HCT116 (cell line): ENCODE measurements around the gene AOPEP. TPM values are rescaled to one million over a fixed set of nuclear protein-coding genes. Genes with fewer than 3 reads are reported as not detected.

Experiments used
- ATAC-seq: fragments of 200-7000 bp; cut with Tn5 transposase; 2 replicates; pipeline ENCODE4 v1.9.1; 2020; ENCODE audit warnings: mild to moderate bottlenecking, moderate library complexity
- BruUV-seq: library from RNA; stranded (reverse); fragments of 400-500 nt; replicated peaks from 2 replicates; lab custom pipeline; 2021; lab: Mats Ljungman, UMichigan
- CTCF ChIA-PET: fragments of 300-600 bp; sonication (Branson Sonifier 250); formaldehyde crosslinking; loops from one replicate; lab custom pipeline; 2021; ENCODE audit warnings: antibody characterized with exemption; lab: Charles Lee
- POLR2A ChIA-PET: fragments of 300-600, 350-600 bp; sonication (Branson Sonifier 250); formaldehyde crosslinking; loops from one replicate; lab custom pipeline; 2021; ENCODE audit warnings: antibody characterized with exemption; lab: Charles Lee
- RAD21 ChIA-PET, 2 experiments: fragments of 300-600 bp; sonication (Branson Sonifier 250); formaldehyde crosslinking; loops; one replicate each; lab custom pipeline; 2023; ENCODE audit warnings: low total read pairs in 2 of 2; ENCODE audit not compliant: uncharacterized antibody in 2 of 2, unreplicated experiment in 2 of 2, low non-redundant PET in 1 of 2; lab: Charles Lee
- DNase-seq: peaks from one replicate; pipeline ENCODE4 v3.0.0-alpha.2; 2010; ENCODE audit warnings: low read depth, low spot score
- H2AFZ ChIP-seq: fragments of 200-600 bp; shearing (Covaris generic), sonication (generic); 2 replicates; pipeline ENCODE4 v1.6.1; 2017; ENCODE audit warnings: low read depth, mixed run types, mixed read lengths, antibody characterized with exemption, low read length; ENCODE audit not compliant: poor library complexity, severe bottlenecking
- H3K27ac ChIP-seq: 2 replicates; pipeline ENCODE4 v1.5.1; 2012; ENCODE audit warnings: low read depth, low read length
- H3K27me3 ChIP-seq: fragments of 200-600 bp; sonication (generic); 2 replicates; pipeline ENCODE4 v1.6.1; 2016; ENCODE audit warnings: mixed run types, low read length, mixed read lengths; ENCODE audit not compliant: insufficient read depth
- H3K36me3 ChIP-seq, 2 experiments: fragments of 200-500 bp in 1 of 2; fragments of 200-600 bp in 1 of 2; sonication (Bioruptor generic) in 1 of 2; sonication (generic) in 1 of 2; 2 replicates each; pipeline versions ENCODE4 v1.5.1 to v1.6.1; 2014 to 2016; ENCODE audit warnings: low read length in 2 of 2, inconsistent platforms in 1 of 2, mixed read lengths in 1 of 2, mixed run types in 1 of 2; ENCODE audit not compliant: insufficient read depth in 2 of 2, control insufficient read depth in 1 of 2
- H3K4me1 ChIP-seq, 2 experiments: fragments of 200-600 bp in 1 of 2; sonication (generic) in 1 of 2; 2 replicates each; pipeline versions ENCODE4 v1.5.1 to v1.6.1; 2012 to 2017; ENCODE audit warnings: low read length in 2 of 2, inconsistent platforms in 1 of 2, mild to moderate bottlenecking in 1 of 2, mixed read lengths in 1 of 2, mixed run types in 1 of 2, moderate library complexity in 1 of 2; ENCODE audit not compliant: insufficient read depth in 2 of 2, control insufficient read depth in 1 of 2
- H3K4me2 ChIP-seq: fragments of 200-600 bp; sonication (generic); 2 replicates; pipeline ENCODE4 v1.6.1; 2017; ENCODE audit warnings: mixed run types, low read length, mixed read lengths
- H3K4me3 ChIP-seq, 2 experiments: fragments of 200-600 bp in 1 of 2; sonication (generic) in 1 of 2; replicated peaks in 1 of 2; 2 replicates each; pipeline ENCODE4 v1.5.1; 2011 to 2016; ENCODE audit warnings: low read length in 2 of 2, control low read depth in 1 of 2, low read depth in 1 of 2, mild to moderate bottlenecking in 1 of 2, mixed read lengths in 1 of 2, mixed run types in 1 of 2
- H3K79me2 ChIP-seq: fragments of 200-600 bp; sonication (generic); 2 replicates; pipeline ENCODE4 v1.6.1; 2017; ENCODE audit warnings: mild to moderate bottlenecking, mixed run types, low read length, moderate library complexity, mixed read lengths; ENCODE audit not compliant: insufficient read depth
- H3K9ac ChIP-seq: fragments of 200-600 bp; sonication (generic); 2 replicates; pipeline ENCODE4 v1.6.1; 2016; ENCODE audit warnings: low read length, mixed read lengths
- H3K9me2 ChIP-seq: fragments of 200-600 bp; sonication (generic), shearing (Covaris generic); 2 replicates; pipeline ENCODE4 v1.6.1; 2017; ENCODE audit warnings: mixed run types, mild to moderate bottlenecking, moderate library complexity; ENCODE audit not compliant: insufficient read depth
- H3K9me3 ChIP-seq, 2 experiments: fragments of 200-500 bp in 1 of 2; fragments of 200-600 bp in 1 of 2; sonication (Bioruptor generic) in 1 of 2; sonication (generic) in 1 of 2; 2 replicates each; pipeline ENCODE4 v1.6.1; 2014 to 2017; ENCODE audit warnings: low read length in 2 of 2, mixed read lengths in 2 of 2, inconsistent platforms in 1 of 2, low read depth in 1 of 2, mild to moderate bottlenecking in 1 of 2, mixed run types in 1 of 2, moderate library complexity in 1 of 2; ENCODE audit not compliant: control insufficient read depth in 1 of 2, insufficient read depth in 1 of 2
- H4K20me1 ChIP-seq: fragments of 200-600 bp; sonication (generic), shearing (Covaris generic); 2 replicates; pipeline ENCODE4 v1.6.1; 2017; ENCODE audit warnings: mixed run types, mild to moderate bottlenecking, moderate library complexity; ENCODE audit not compliant: insufficient read depth
- CEBPB ChIP-seq: IDR thresholded peaks from 2 replicates; pipeline ENCODE4 v1.6.1; 2012; ENCODE audit warnings: low read depth
- ELF1 ChIP-seq: IDR thresholded peaks from 2 replicates; pipeline ENCODE4 v1.6.1; 2012; ENCODE audit warnings: low read depth, borderline replicate concordance
- EZH2 ChIP-seq: fragments of 200-600 bp; sonication (generic); IDR thresholded peaks from 2 replicates; pipeline ENCODE4 v1.6.1; 2017; ENCODE audit warnings: antibody characterized with exemption, mixed run types
- EZH2phosphoT487 ChIP-seq: fragments of 200-600 bp; IDR thresholded peaks from 2 replicates; pipeline ENCODE4 v1.6.1; 2018; ENCODE audit warnings: antibody characterized with exemption, borderline replicate concordance
- JUND ChIP-seq: IDR thresholded peaks from 2 replicates; pipeline ENCODE4 v1.6.1; 2012
- POLR2A ChIP-seq: IDR thresholded peaks from 2 replicates; pipeline ENCODE4 v1.7.0; 2011; ENCODE audit warnings: borderline replicate concordance; ENCODE audit not compliant: insufficient read depth, insufficient read length; ENCODE audit errors: extremely low read depth
- RAD21 ChIP-seq: IDR thresholded peaks from 2 replicates; pipeline ENCODE4 v1.6.1; 2012; ENCODE audit warnings: low read depth, mild to moderate bottlenecking
- SIN3A ChIP-seq: IDR thresholded peaks from 2 replicates; pipeline ENCODE4 v1.6.1; 2012; ENCODE audit warnings: low read depth
- SP1 ChIP-seq: IDR thresholded peaks from 2 replicates; pipeline ENCODE4 v1.6.1; 2012; ENCODE audit warnings: low read depth
- TCF7L2 ChIP-seq: IDR thresholded peaks from 2 replicates; pipeline ENCODE4 v1.7.0; 2011; ENCODE audit warnings: borderline replicate concordance, inconsistent platforms; ENCODE audit not compliant: insufficient read depth, insufficient read length; ENCODE audit errors: extremely low read depth
- YY1 ChIP-seq: IDR thresholded peaks from 2 replicates; pipeline ENCODE4 v1.6.1; 2011; ENCODE audit warnings: low read length, low read depth, moderate library complexity, mild to moderate bottlenecking; ENCODE audit not compliant: insufficient replicate concordance; ENCODE audit errors: extremely low read depth
- ZFX ChIP-seq: fragments of 450-650 bp; IDR thresholded peaks from 2 replicates; pipeline ENCODE4 v1.6.1; 2017
- ZNF274 ChIP-seq: fragments of 200-500 bp; sonication (Bioruptor generic); IDR thresholded peaks from 2 replicates; pipeline ENCODE4 v1.6.1; 2014; ENCODE audit warnings: mild to moderate bottlenecking, low read depth, low read length, inconsistent platforms
- intact Hi-C: fragments of 100-400 bp; cut with micrococcal nuclease; formaldehyde crosslinking; loops from 2 replicates; pipeline ENCODE4 v1.10.0; 2022
- total RNA-seq: library from RNA; stranded (reverse); gene quantifications from one replicate; pipeline ENCODE4 v1.2.1, GENCODE V29; 2021; ENCODE audit not compliant: unreplicated experiment
- TF ChIP-seq, protein P1 (sequence below), 3 experiments: fragments of 200-600 bp in 1 of 3; sonication (generic) in 1 of 3; IDR thresholded peaks in 2 of 3; conservative IDR thresholded peaks in 1 of 3; 2 replicates each; pipeline ENCODE4 v1.5.1; 2012 to 2017; ENCODE audit warnings: low read depth in 2 of 3, low read length in 2 of 3, antibody characterized with exemption in 1 of 3, borderline replicate concordance in 1 of 3, control low read depth in 1 of 3, mild to moderate bottlenecking in 1 of 3, mixed read lengths in 1 of 3, mixed run types in 1 of 3, moderate library complexity in 1 of 3; ENCODE audit not compliant: insufficient read depth in 1 of 3
- TF ChIP-seq, protein P2 (sequence below): IDR thresholded peaks from 2 replicates; pipeline ENCODE4 v1.6.1; 2011; ENCODE audit warnings: mild to moderate bottlenecking, low read length, moderate library complexity; ENCODE audit not compliant: insufficient replicate concordance; ENCODE audit errors: extremely low read depth
- TF ChIP-seq, protein P3 (sequence below): IDR thresholded peaks from 2 replicates; pipeline ENCODE4 v1.6.1; 2012; ENCODE audit warnings: low read depth
- TF ChIP-seq, protein P4 (sequence below): IDR thresholded peaks from 2 replicates; pipeline ENCODE4 v1.6.1; 2012

The AOPEP gene
- total RNA-seq, 1 experiment from 2014 or later: 15.1 TPM

GRCh38 chr9:94788570-94789105, 62.1 kb downstream of the AOPEP start:
- intact Hi-C loops: no loop called here
- H3K27me3 ChIP-seq: no peaks in the 10 kb centered on the region
- TF ChIP-seq SP1 (no peak), YY1 (no peak), ELF1 (no peak), CEBPB (no peak), EZH2phosphoT487 (no peak), TCF7L2 (no peak), EZH2 (no peak), SIN3A (no peak), POLR2A (no peak), ZNF274 (no peak), RAD21 (no peak), ZFX (no peak), JUND (no peak)
- TF ChIP-seq, protein P1, sequence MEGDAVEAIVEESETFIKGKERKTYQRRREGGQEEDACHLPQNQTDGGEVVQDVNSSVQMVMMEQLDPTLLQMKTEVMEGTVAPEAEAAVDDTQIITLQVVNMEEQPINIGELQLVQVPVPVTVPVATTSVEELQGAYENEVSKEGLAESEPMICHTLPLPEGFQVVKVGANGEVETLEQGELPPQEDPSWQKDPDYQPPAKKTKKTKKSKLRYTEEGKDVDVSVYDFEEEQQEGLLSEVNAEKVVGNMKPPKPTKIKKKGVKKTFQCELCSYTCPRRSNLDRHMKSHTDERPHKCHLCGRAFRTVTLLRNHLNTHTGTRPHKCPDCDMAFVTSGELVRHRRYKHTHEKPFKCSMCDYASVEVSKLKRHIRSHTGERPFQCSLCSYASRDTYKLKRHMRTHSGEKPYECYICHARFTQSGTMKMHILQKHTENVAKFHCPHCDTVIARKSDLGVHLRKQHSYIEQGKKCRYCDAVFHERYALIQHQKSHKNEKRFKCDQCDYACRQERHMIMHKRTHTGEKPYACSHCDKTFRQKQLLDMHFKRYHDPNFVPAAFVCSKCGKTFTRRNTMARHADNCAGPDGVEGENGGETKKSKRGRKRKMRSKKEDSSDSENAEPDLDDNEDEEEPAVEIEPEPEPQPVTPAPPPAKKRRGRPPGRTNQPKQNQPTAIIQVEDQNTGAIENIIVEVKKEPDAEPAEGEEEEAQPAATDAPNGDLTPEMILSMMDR (IDR thresholded peaks at IDR 0.05 in 2 of 3, conservative IDR thresholded peaks at IDR 0.05 in 1 of 3; ENCODE audit: borderline replicate concordance in 1 of 3, insufficient read depth in 1 of 3, low read depth in 2 of 3, low read length in 2 of 3): no peak
- TF ChIP-seq, protein P2, sequence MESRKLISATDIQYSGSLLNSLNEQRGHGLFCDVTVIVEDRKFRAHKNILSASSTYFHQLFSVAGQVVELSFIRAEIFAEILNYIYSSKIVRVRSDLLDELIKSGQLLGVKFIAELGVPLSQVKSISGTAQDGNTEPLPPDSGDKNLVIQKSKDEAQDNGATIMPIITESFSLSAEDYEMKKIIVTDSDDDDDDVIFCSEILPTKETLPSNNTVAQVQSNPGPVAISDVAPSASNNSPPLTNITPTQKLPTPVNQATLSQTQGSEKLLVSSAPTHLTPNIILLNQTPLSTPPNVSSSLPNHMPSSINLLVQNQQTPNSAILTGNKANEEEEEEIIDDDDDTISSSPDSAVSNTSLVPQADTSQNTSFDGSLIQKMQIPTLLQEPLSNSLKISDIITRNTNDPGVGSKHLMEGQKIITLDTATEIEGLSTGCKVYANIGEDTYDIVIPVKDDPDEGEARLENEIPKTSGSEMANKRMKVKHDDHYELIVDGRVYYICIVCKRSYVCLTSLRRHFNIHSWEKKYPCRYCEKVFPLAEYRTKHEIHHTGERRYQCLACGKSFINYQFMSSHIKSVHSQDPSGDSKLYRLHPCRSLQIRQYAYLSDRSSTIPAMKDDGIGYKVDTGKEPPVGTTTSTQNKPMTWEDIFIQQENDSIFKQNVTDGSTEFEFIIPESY: no peak
- TF ChIP-seq, protein P3, sequence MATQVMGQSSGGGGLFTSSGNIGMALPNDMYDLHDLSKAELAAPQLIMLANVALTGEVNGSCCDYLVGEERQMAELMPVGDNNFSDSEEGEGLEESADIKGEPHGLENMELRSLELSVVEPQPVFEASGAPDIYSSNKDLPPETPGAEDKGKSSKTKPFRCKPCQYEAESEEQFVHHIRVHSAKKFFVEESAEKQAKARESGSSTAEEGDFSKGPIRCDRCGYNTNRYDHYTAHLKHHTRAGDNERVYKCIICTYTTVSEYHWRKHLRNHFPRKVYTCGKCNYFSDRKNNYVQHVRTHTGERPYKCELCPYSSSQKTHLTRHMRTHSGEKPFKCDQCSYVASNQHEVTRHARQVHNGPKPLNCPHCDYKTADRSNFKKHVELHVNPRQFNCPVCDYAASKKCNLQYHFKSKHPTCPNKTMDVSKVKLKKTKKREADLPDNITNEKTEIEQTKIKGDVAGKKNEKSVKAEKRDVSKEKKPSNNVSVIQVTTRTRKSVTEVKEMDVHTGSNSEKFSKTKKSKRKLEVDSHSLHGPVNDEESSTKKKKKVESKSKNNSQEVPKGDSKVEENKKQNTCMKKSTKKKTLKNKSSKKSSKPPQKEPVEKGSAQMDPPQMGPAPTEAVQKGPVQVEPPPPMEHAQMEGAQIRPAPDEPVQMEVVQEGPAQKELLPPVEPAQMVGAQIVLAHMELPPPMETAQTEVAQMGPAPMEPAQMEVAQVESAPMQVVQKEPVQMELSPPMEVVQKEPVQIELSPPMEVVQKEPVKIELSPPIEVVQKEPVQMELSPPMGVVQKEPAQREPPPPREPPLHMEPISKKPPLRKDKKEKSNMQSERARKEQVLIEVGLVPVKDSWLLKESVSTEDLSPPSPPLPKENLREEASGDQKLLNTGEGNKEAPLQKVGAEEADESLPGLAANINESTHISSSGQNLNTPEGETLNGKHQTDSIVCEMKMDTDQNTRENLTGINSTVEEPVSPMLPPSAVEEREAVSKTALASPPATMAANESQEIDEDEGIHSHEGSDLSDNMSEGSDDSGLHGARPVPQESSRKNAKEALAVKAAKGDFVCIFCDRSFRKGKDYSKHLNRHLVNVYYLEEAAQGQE: no peak
- TF ChIP-seq, protein P4, sequence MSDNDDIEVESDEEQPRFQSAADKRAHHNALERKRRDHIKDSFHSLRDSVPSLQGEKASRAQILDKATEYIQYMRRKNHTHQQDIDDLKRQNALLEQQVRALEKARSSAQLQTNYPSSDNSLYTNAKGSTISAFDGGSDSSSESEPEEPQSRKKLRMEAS: no peak
- no TSS peak for BruUV-seq
- H3K4me2 ChIP-seq: no peak overlapping the region
- H3K9me3 ChIP-seq: no peaks in the 10 kb centered on the region
- H3K36me3 ChIP-seq: peaks cover 0 to 1% of the 10 kb centered on the region in 2 experiments; a peak in 2 of 4 replicates
- no peak overlapping the region for H2AFZ ChIP-seq
- H3K79me2 ChIP-seq: no peaks in the 10 kb centered on the region
- no peaks in the 10 kb centered on the region for H3K9me2 ChIP-seq
- H3K4me3 ChIP-seq: no peak overlapping the region
- no peak for DNase-seq
- H3K4me1 ChIP-seq: peaks cover 0 to 5% of the 10 kb centered on the region in 2 experiments; a peak in 2 of 4 replicates
- CTCF ChIA-PET: no interaction called here
- no peak for ATAC-seq
- no peak overlapping the region for H3K27ac ChIP-seq
- no peaks in the 10 kb centered on the region for H4K20me1 ChIP-seq
- POLR2A ChIA-PET: no interaction called here
- RAD21 ChIA-PET: no interaction called here
- H3K9ac ChIP-seq: no peak overlapping the region
